ENCODE results near the gene TMEM203.

The TMEM203 gene

GRCh38 chr9:137228968-137229896 is 23.8 kb upstream of the TMEM203 start:
- no peak for DNase-seq (ENCODE audit: low spot score)

GRCh38 chr9:137228506-137228967 is 23.1 kb upstream of the TMEM203 start:
- no peak for DNase-seq (ENCODE audit: low spot score)

GRCh38 chr9:137227853-137228505 is 22.5 kb upstream of the TMEM203 start:
- DNase-seq (ENCODE audit: low spot score): no peak

GRCh38 chr9:137227054-137227852 is 21.8 kb upstream of the TMEM203 start, which contains the start of gene RNF224:
TSS of gene RNF224 (plus strand) at chr9:137227502. CDS start at chr9:137228336, 834 bp downstream.
- DNase-seq (ENCODE audit: low spot score): peak; percentile 80

- DNase-seq (ENCODE audit: low spot score): no peak
Measured at GRCh38 chr9:137226338-137227053, 21.0 kb upstream of the TMEM203 start.

GRCh38 chr9:137225699-137226331 is 20.4 kb upstream of the TMEM203 start:
- no peak for DNase-seq (ENCODE audit: low spot score)

- DNase-seq (ENCODE audit: low spot score): no peak
Measured at GRCh38 chr9:137224830-137225694, 19.6 kb upstream of the TMEM203 start, which contains the start of gene CYSRT1. TSS of gene CYSRT1 (plus strand) at chr9:137225174. CDS start at chr9:137225622, 448 bp downstream.

GRCh38 chr9:137223078-137223970 is 17.9 kb upstream of the TMEM203 start:
- peak; percentile 97 for DNase-seq (ENCODE audit: low spot score)

- DNase-seq (ENCODE audit: low spot score): no peak
Measured at GRCh38 chr9:137222190-137223077, 17.0 kb upstream of the TMEM203 start, which contains the start of gene RNF208. TSS of gene RNF208 (minus strand) at chr9:137222240. CDS start at chr9:137221212, 1,028 bp downstream.

GRCh38 chr9:137221506-137222111 is 16.2 kb upstream of the TMEM203 start:
- DNase-seq (ENCODE audit: low spot score): no peak

- DNase-seq (ENCODE audit: low spot score): no peak
Measured at GRCh38 chr9:137221095-137221505, 15.7 kb upstream of the TMEM203 start.

- no peak for DNase-seq (ENCODE audit: low spot score)
Measured at GRCh38 chr9:137220317-137221094, 15.1 kb upstream of the TMEM203 start.

- DNase-seq (ENCODE audit: low spot score): no peak
Measured at GRCh38 chr9:137219757-137220316, 14.4 kb upstream of the TMEM203 start.

- no peak for DNase-seq (ENCODE audit: low spot score)
Measured at GRCh38 chr9:137218754-137219271, 13.4 kb upstream of the TMEM203 start.

GRCh38 chr9:137218212-137218753 is 12.8 kb upstream of the TMEM203 start:
- no peak for DNase-seq (ENCODE audit: low spot score)
